Stomach smooth muscle (tissue), 2 donors: Measurements from ENCODE around the gene ARFGAP3.

Experiments
- H3K27ac ChIP-seq: one replicate; pipeline ENCODE4 v1.7.0; 2013; ENCODE audit warnings: mild to moderate bottlenecking, low read length, inconsistent platforms
- H3K27me3 ChIP-seq, 2 donors: one replicate each; pipeline ENCODE4 v1.7.0; 2013; ENCODE audit warnings: low read length in 2 of 2; ENCODE audit not compliant: insufficient read depth in 2 of 2, control insufficient read depth in 1 of 2
- H3K36me3 ChIP-seq, 2 donors: one replicate each; pipeline ENCODE4 v1.7.0; 2013; ENCODE audit warnings: low read length in 2 of 2; ENCODE audit not compliant: control insufficient read depth in 2 of 2, insufficient read depth in 2 of 2
- H3K4me1 ChIP-seq: one replicate; pipeline ENCODE4 v1.7.0; 2013; ENCODE audit warnings: low read length; ENCODE audit not compliant: control insufficient read depth, insufficient read depth
- H3K4me3 ChIP-seq, 2 donors: one replicate each; pipeline ENCODE4 v1.7.0; 2013; ENCODE audit warnings: low read length in 2 of 2
- H3K9ac ChIP-seq, 2 donors: one replicate each; pipeline ENCODE4 v1.7.0; 2013; ENCODE audit warnings: low read length in 2 of 2, mild to moderate bottlenecking in 1 of 2
- H3K9me3 ChIP-seq, 2 donors: one replicate each; pipeline ENCODE4 v1.7.0; 2013; ENCODE audit warnings: low read length in 2 of 2; ENCODE audit not compliant: control insufficient read depth in 2 of 2
- donor health status: healthy.
- donor health status: Pancreatic carcinoma.

Gene ARFGAP3

GRCh38 chr22:42837556-42837955 is 19.5 kb downstream of the ARFGAP3 start:
- H3K4me3 ChIP-seq = no peak overlapping the region
- H3K4me1 ChIP-seq = no peaks in the 10 kb centered on the region
- H3K27ac ChIP-seq = no peak overlapping the region
- no peak overlapping the region for H3K9ac ChIP-seq
- H3K9me3 ChIP-seq = no peaks in the 10 kb centered on the region
- H3K27me3 ChIP-seq = no peaks in the 10 kb centered on the region
- H3K36me3 ChIP-seq = peaks cover 28 to 30% of the 10 kb centered on the region in 2 donors

- Histone ChIP-seq H3K4me1 (no peaks in the 10 kb centered on the region), H3K4me3 (no peak overlapping the region), H3K9ac (no peak overlapping the region), H3K27me3 (no peaks in the 10 kb centered on the region), H3K36me3 (peaks cover 29 to 32% of the 10 kb centered on the region in 2 donors), H3K27ac (no peak overlapping the region), H3K9me3 (no peaks in the 10 kb centered on the region)
Measured at GRCh38 chr22:42836026-42836425, 21.0 kb downstream of the ARFGAP3 start.

GRCh38 chr22:42834177-42834949 is 22.7 kb downstream of the ARFGAP3 start:
- no peaks in the 10 kb centered on the region for H3K27me3 ChIP-seq
- H3K36me3 ChIP-seq = peaks cover 29 to 44% of the 10 kb centered on the region in 2 donors
- H3K27ac ChIP-seq = no peak overlapping the region
- H3K4me3 ChIP-seq = no peak overlapping the region
- no peaks in the 10 kb centered on the region for H3K4me1 ChIP-seq
- no peak overlapping the region for H3K9ac ChIP-seq
- H3K9me3 ChIP-seq = no peaks in the 10 kb centered on the region

GRCh38 chr22:42833104-42833503 is 24.0 kb downstream of the ARFGAP3 start:
- H3K27ac ChIP-seq = no peak overlapping the region
- H3K9ac ChIP-seq = no peak overlapping the region
- H3K4me3 ChIP-seq = no peak overlapping the region
- no peaks in the 10 kb centered on the region for H3K4me1 ChIP-seq
- no peaks in the 10 kb centered on the region for H3K9me3 ChIP-seq
- H3K27me3 ChIP-seq = no peaks in the 10 kb centered on the region
- peaks cover 31 to 44% of the 10 kb centered on the region in 2 donors for H3K36me3 ChIP-seq

GRCh38 chr22:42831712-42832111 is 25.4 kb downstream of the ARFGAP3 start:
- no peaks in the 10 kb centered on the region for H3K9me3 ChIP-seq
- H3K36me3 ChIP-seq = peaks cover 32 to 45% of the 10 kb centered on the region in 2 donors
- no peak overlapping the region for H3K27ac ChIP-seq
- H3K27me3 ChIP-seq = no peaks in the 10 kb centered on the region
- H3K4me1 ChIP-seq = no peaks in the 10 kb centered on the region
- no peak overlapping the region for H3K9ac ChIP-seq
- no peak overlapping the region for H3K4me3 ChIP-seq

- no peak overlapping the region for H3K9ac ChIP-seq
- H3K36me3 ChIP-seq = peaks cover 36 to 50% of the 10 kb centered on the region in 2 donors
- H3K9me3 ChIP-seq = no peaks in the 10 kb centered on the region
- H3K4me1 ChIP-seq = no peaks in the 10 kb centered on the region
- no peaks in the 10 kb centered on the region for H3K27me3 ChIP-seq
- H3K4me3 ChIP-seq = no peak overlapping the region
- H3K27ac ChIP-seq = no peak overlapping the region
Measured at GRCh38 chr22:42830161-42830560, 26.9 kb downstream of the ARFGAP3 start.

GRCh38 chr22:42829302-42829701 is 27.8 kb downstream of the ARFGAP3 start:
- H3K36me3 ChIP-seq = peaks cover 41 to 45% of the 10 kb centered on the region in 2 donors

GRCh38 chr22:42825796-42826195 is 31.3 kb downstream of the ARFGAP3 start:
- peaks cover 38 to 46% of the 10 kb centered on the region in 2 donors for H3K36me3 ChIP-seq
- no peak overlapping the region for H3K27ac ChIP-seq
- H3K9ac ChIP-seq = no peak overlapping the region
- peaks cover 0 to 2% of the 10 kb centered on the region in 2 donors for H3K9me3 ChIP-seq
- no peak overlapping the region for H3K4me3 ChIP-seq
- H3K27me3 ChIP-seq = no peaks in the 10 kb centered on the region
- H3K4me1 ChIP-seq = no peaks in the 10 kb centered on the region

More at GRCh38 chr22:42829302-42829701, 27.8 kb downstream of the ARFGAP3 start:
- H3K9me3 ChIP-seq = no peaks in the 10 kb centered on the region
- no peaks in the 10 kb centered on the region for H3K4me1 ChIP-seq
- H3K27ac ChIP-seq = no peak overlapping the region
- H3K9ac ChIP-seq = no peak overlapping the region
- H3K27me3 ChIP-seq = no peaks in the 10 kb centered on the region
- no peak overlapping the region for H3K4me3 ChIP-seq

GRCh38 chr22:42821386-42821785 is 35.7 kb downstream of the ARFGAP3 start:
- Histone ChIP-seq H3K9me3 (peaks cover 0 to 2% of the 10 kb centered on the region in 2 donors), H3K27ac (no peak overlapping the region), H3K4me1 (peaks cover 7% of the 10 kb centered on the region), H3K9ac (no peak overlapping the region), H3K4me3 (no peak overlapping the region), H3K27me3 (no peaks in the 10 kb centered on the region), H3K36me3 (peaks cover 27 to 30% of the 10 kb centered on the region in 2 donors)

- H3K9ac ChIP-seq = no peak overlapping the region
- H3K4me3 ChIP-seq = peak overlapping the region in 1 of 2 donors; percentile 30
- no peak overlapping the region for H3K27ac ChIP-seq
- no peaks in the 10 kb centered on the region for H3K27me3 ChIP-seq
- peaks cover 7% of the 10 kb centered on the region for H3K4me1 ChIP-seq
- peaks cover 0 to 2% of the 10 kb centered on the region in 2 donors for H3K9me3 ChIP-seq
- H3K36me3 ChIP-seq = peaks cover 28 to 30% of the 10 kb centered on the region in 2 donors
Measured at GRCh38 chr22:42820045-42820763, 36.9 kb downstream of the ARFGAP3 start.
